ENCODE measurements around the gene TMED8. TPM values are rescaled to one million over a fixed set of nuclear protein-coding genes. Genes with fewer than 3 reads are reported as not detected.

TMED8 gene
- total and polyA plus RNA-seq, 2 of the 13 experiments (the other 11 are each of a cell fraction or from before 2014, with no cell fraction given): 6.0 to 11.7 TPM

DNA sequence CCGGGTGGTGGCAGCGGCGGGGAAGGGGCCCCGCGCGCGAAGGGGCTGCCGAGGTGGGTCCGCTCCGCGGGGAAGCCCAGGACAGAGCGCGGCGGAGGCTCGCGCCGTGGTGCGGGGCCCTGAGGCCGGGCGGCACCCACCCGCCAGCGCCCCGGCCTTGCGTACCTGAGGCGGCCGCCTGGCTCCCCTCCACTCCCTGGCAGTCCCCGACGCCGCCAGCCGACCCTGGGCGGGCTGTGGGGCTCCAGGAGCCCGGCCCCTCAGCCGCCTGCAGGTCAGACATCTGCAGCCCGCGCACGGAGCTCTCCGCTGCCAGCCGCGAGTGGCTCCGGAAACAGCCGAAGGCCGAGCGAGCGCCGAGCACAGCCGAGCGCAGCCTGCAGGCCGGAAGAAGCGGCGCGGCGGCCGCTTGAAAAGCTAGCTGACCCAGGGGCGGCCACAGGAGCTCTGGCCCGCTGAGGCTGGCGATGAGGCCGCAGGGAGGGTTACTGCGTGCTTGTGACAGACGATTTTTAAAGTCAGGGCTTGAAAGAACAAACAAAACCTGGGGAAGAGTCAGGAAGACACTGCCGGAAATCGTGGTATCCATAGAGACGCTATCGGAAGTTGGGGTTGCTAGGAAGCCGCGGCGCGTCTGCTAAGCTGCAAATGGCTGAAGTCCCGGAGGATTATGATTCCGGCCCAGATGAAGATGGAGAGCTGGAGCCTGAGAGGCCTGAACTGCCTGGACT lies at the start of gene TMED8, which contains the start of gene SAMD15 (continued):
- no peak for TF ChIP-seq ZNF276 (CRISPR knock-in tag; IDR thresholded peaks at IDR 0.05; ENCODE audit: low read depth)
- peak; percentile 87 for TF ChIP-seq ELF1 (CRISPR knock-in tag; IDR thresholded peaks at IDR 0.05)
- no peak for TF ChIP-seq ARID3A (IDR thresholded peaks at IDR 0.05; ENCODE audit: low read depth, low read length)
- TF ChIP-seq CENPT (CRISPR knock-in tag; IDR thresholded peaks at IDR 0.05; ENCODE audit: low read depth): no peak
- TF ChIP-seq KDM2A (CRISPR knock-in tag; IDR thresholded peaks at IDR 0.05; ENCODE audit: borderline replicate concordance, low read depth): peak; percentile 77; the same call in 1 of the 2 replicates
- TF ChIP-seq ARNT2 (CRISPR knock-in tag; IDR thresholded peaks at IDR 0.05; ENCODE audit: low read depth): no peak; the same call in 1 of the 2 replicates
- TF ChIP-seq ZBTB37 (CRISPR knock-in tag; IDR thresholded peaks at IDR 0.05): no peak
- TF ChIP-seq TGIF2 (CRISPR knock-in tag; IDR thresholded peaks at IDR 0.05): no peak; the same call in 1 of the 2 replicates
- TF ChIP-seq AKAP8 (CRISPR knock-in tag; IDR thresholded peaks at IDR 0.05): no peak
- TF ChIP-seq ATF7-NPFF (CRISPR knock-in tag; IDR thresholded peaks at IDR 0.05; ENCODE audit: low read depth): no peak
- no peak for TF ChIP-seq IKZF1 (IDR thresholded peaks at IDR 0.05)
- peak; percentile 71 for TF ChIP-seq PHF20 (CRISPR knock-in tag; IDR thresholded peaks at IDR 0.05)
- peak; percentile 90 for TF ChIP-seq ZFY (CRISPR knock-in tag; IDR thresholded peaks at IDR 0.05)
- TF ChIP-seq ZFP90 (CRISPR knock-in tag; IDR thresholded peaks at IDR 0.05; ENCODE audit: borderline replicate concordance): peak; percentile 48; the same call in 1 of the 2 replicates
- no peak for TF ChIP-seq SMAD1 (CRISPR knock-in tag; IDR thresholded peaks at IDR 0.05; ENCODE audit: borderline replicate concordance, low read depth)
- no peak for TF ChIP-seq HNRNPL (IDR thresholded peaks at IDR 0.05; ENCODE audit: low read depth, low read length)
- TF ChIP-seq, protein P1, sequence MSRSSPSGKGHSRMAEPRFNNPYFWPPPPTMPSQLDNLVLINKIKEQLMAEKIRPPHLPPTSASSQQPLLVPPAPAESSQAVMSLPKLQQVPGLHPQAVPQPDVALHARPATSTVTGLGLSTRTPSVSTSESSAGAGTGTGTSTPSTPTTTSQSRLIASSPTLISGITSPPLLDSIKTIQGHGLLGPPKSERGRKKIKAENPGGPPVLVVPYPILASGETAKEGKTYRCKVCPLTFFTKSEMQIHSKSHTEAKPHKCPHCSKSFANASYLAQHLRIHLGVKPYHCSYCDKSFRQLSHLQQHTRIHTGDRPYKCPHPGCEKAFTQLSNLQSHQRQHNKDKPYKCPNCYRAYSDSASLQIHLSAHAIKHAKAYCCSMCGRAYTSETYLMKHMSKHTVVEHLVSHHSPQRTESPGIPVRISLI (CRISPR knock-in tag; IDR thresholded peaks at IDR 0.05; ENCODE audit: borderline replicate concordance): no peak
- TF ChIP-seq, protein P2, sequence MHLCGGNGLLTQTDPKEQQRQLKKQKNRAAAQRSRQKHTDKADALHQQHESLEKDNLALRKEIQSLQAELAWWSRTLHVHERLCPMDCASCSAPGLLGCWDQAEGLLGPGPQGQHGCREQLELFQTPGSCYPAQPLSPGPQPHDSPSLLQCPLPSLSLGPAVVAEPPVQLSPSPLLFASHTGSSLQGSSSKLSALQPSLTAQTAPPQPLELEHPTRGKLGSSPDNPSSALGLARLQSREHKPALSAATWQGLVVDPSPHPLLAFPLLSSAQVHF (CRISPR knock-in tag; IDR thresholded peaks at IDR 0.05): no peak
- TF ChIP-seq ZNF773 (CRISPR knock-in tag; IDR thresholded peaks at IDR 0.05; ENCODE audit: borderline replicate concordance): no peak
- TF ChIP-seq, protein P3, sequence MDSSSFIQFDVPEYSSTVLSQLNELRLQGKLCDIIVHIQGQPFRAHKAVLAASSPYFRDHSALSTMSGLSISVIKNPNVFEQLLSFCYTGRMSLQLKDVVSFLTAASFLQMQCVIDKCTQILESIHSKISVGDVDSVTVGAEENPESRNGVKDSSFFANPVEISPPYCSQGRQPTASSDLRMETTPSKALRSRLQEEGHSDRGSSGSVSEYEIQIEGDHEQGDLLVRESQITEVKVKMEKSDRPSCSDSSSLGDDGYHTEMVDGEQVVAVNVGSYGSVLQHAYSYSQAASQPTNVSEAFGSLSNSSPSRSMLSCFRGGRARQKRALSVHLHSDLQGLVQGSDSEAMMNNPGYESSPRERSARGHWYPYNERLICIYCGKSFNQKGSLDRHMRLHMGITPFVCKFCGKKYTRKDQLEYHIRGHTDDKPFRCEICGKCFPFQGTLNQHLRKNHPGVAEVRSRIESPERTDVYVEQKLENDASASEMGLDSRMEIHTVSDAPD (CRISPR knock-in tag; IDR thresholded peaks at IDR 0.05): no peak
- TF ChIP-seq EHMT2 (IDR thresholded peaks at IDR 0.05; ENCODE audit: borderline replicate concordance, low read depth, low read length): no peak
